Endothelial cell of umbilical vein (primary cell): ENCODE measurements around the gene ENTPD6. TPM values are rescaled to one million over a fixed set of nuclear protein-coding genes. Genes with fewer than 3 reads are reported as not detected.

ENCODE experiments used
- BruUV-seq: library from RNA; stranded (reverse); fragments of 400-500 nt; replicated peaks from 2 replicates; lab custom pipeline; 2021; lab: Mats Ljungman, UMichigan
- CTCF ChIA-PET: fragments of 300-600, 350-600 bp; sonication (Branson Sonifier 250); formaldehyde crosslinking; loops from one replicate; lab custom pipeline; 2021; ENCODE audit warnings: antibody characterized with exemption, inconsistent platforms; lab: Charles Lee
- POLR2A ChIA-PET: fragments of 300-600, 350-600 bp; sonication (Branson Sonifier 250); formaldehyde crosslinking; loops from one replicate; lab custom pipeline; 2021; ENCODE audit warnings: antibody characterized with exemption, inconsistent platforms; lab: Charles Lee
- DNase-seq: peaks from one replicate; pipeline ENCODE4 v3.0.0-alpha.2; 2011; ENCODE audit warnings: low read depth, low spot score
- FAIRE-seq: peaks from 2 replicates; lab custom pipeline; 2011; peaks lifted over from hg19 to GRCh38; lab: Jason Lieb, UNC
- H2AFZ ChIP-seq: 2 replicates; pipeline ENCODE4 v1.6.0; 2012; ENCODE audit warnings: low read depth, low read length, control low read depth, inconsistent platforms
- H3K27ac ChIP-seq: 2 replicates; pipeline ENCODE4 v1.5.1; 2011; ENCODE audit warnings: low read depth, mild to moderate bottlenecking, control low read depth, low read length, moderate library complexity; ENCODE audit not compliant: insufficient read depth
- H3K27me3 ChIP-seq, 2 experiments: 2 replicates each; pipeline versions ENCODE4 v1.6.0 to v1.6.1; 2011; ENCODE audit warnings: low read length in 2 of 2, mixed read lengths in 1 of 2; ENCODE audit not compliant: control insufficient read depth in 2 of 2, insufficient read depth in 2 of 2
- H3K36me3 ChIP-seq, 2 experiments: 2 replicates in 1 of 2; 3 replicates in 1 of 2; pipeline ENCODE4 v1.5.1; 2011; ENCODE audit warnings: low read length in 2 of 2, mild to moderate bottlenecking in 1 of 2, moderate library complexity in 1 of 2; ENCODE audit not compliant: control insufficient read depth in 2 of 2, insufficient read depth in 2 of 2; ENCODE audit errors: extremely low read depth in 1 of 2
- H3K4me1 ChIP-seq: 3 replicates; pipeline ENCODE4 v1.5.1; 2011; ENCODE audit warnings: mild to moderate bottlenecking, low read length; ENCODE audit not compliant: control insufficient read depth, insufficient read depth; ENCODE audit errors: extremely low read depth
- H3K4me2 ChIP-seq: 2 replicates; pipeline ENCODE4 v1.6.1; 2011; ENCODE audit warnings: low read length, control low read depth, mixed read lengths; ENCODE audit not compliant: insufficient read depth
- H3K4me3 ChIP-seq, 3 experiments: fragments of 200-600 bp in 1 of 3; sonication (generic), shearing (Covaris generic) in 1 of 3; replicated peaks in 1 of 3; 2 replicates each; pipeline ENCODE4 v1.5.1; 2011 to 2016; ENCODE audit warnings: control low read depth in 3 of 3, low read length in 3 of 3, mild to moderate bottlenecking in 2 of 3, inconsistent platforms in 1 of 3, low read depth in 1 of 3, moderate library complexity in 1 of 3; ENCODE audit not compliant: insufficient read depth in 1 of 3
- H3K79me2 ChIP-seq: 2 replicates; pipeline ENCODE4 v1.6.0; 2012; ENCODE audit warnings: low read length, inconsistent platforms; ENCODE audit not compliant: control insufficient read depth, insufficient read depth
- H3K9ac ChIP-seq: replicated peaks from 2 replicates; pipeline ENCODE3; 2011; ENCODE audit warnings: low read length, control low read depth; ENCODE audit not compliant: insufficient read depth; ENCODE audit errors: extremely low read depth
- H3K9me1 ChIP-seq: replicated peaks from 3 replicates; pipeline ENCODE4 v1.6.0; 2011; ENCODE audit warnings: mild to moderate bottlenecking, low read length; ENCODE audit not compliant: control insufficient read depth, insufficient read depth; ENCODE audit errors: extremely low read depth
- H3K9me3 ChIP-seq: replicated peaks from 2 replicates; pipeline ENCODE4 v1.5.1; 2012; ENCODE audit warnings: low read length, inconsistent platforms; ENCODE audit not compliant: control insufficient read depth, insufficient read depth
- H4K20me1 ChIP-seq: replicated peaks from 2 replicates; pipeline ENCODE3; 2011; ENCODE audit warnings: mild to moderate bottlenecking, low read length; ENCODE audit not compliant: control insufficient read depth, insufficient read depth; ENCODE audit errors: extremely low read depth
- EZH2 ChIP-seq: IDR thresholded peaks from 2 replicates; pipeline ENCODE4 v1.6.1; 2012; ENCODE audit warnings: borderline replicate concordance, low read depth, mild to moderate bottlenecking, moderate library complexity, low read length, inconsistent platforms; ENCODE audit not compliant: severe bottlenecking
- FOS ChIP-seq: IDR thresholded peaks from 2 replicates; pipeline ENCODE4 v1.6.1; 2011; ENCODE audit warnings: mild to moderate bottlenecking, low read length, moderate library complexity, borderline replicate concordance; ENCODE audit not compliant: insufficient read depth
- GATA2 ChIP-seq: IDR thresholded peaks from 2 replicates; pipeline ENCODE4 v1.7.0; 2011; ENCODE audit warnings: low read depth, mild to moderate bottlenecking, moderate library complexity, mixed read lengths, low read length; ENCODE audit not compliant: insufficient read length, insufficient read depth
- JUN ChIP-seq: IDR thresholded peaks from 2 replicates; pipeline ENCODE4 v1.6.1; 2011; ENCODE audit warnings: borderline replicate concordance, low read depth; ENCODE audit not compliant: insufficient read length, insufficient read depth
- MAX ChIP-seq: IDR thresholded peaks from 2 replicates; pipeline ENCODE4 v1.6.1; 2011; ENCODE audit not compliant: insufficient read depth, insufficient read length
- MYC ChIP-seq: IDR thresholded peaks from one replicate; pipeline ENCODE4 v1.6.1; 2011; ENCODE audit warnings: mild to moderate bottlenecking, low read depth, low read length
- POLR2A ChIP-seq: IDR thresholded peaks from 2 replicates; pipeline ENCODE4 v1.6.1; 2012; ENCODE audit warnings: low read depth, mild to moderate bottlenecking, control low read depth, low read length
- POLR2AphosphoS5 ChIP-seq: IDR thresholded peaks from 2 replicates; pipeline ENCODE4 v1.6.1; 2012; ENCODE audit warnings: low read depth, mild to moderate bottlenecking, control low read depth, low read length, moderate library complexity; ENCODE audit not compliant: insufficient read depth
- dilution Hi-C: fragments of 300-500 bp; cut with MboI; formaldehyde crosslinking; loops from one replicate; pipeline ENCODE4 v1.15.0; 2019; ENCODE audit warnings: low sequenced_read_pairs; ENCODE audit not compliant: extremely low pct_ligation_motif_present
- intact Hi-C: fragments of 100-400 bp; cut with micrococcal nuclease; formaldehyde crosslinking; loops from one replicate; pipeline ENCODE4 v1.10.0; 2022
- polyA plus RNA-seq, 4 experiments: library from polyadenylated mRNA; depleted of rRNA in 3 of 4; stranded (reverse) in 3 of 4; unstranded in 1 of 4; fragments of >200 nt; gene quantifications; 2 replicates each; pipeline versions ENCODE4 v1.2.1 to v1.2.3, GENCODE V29; 2011 to 2012; ENCODE audit warnings: missing spikeins in 1 of 4
- total RNA-seq: library from RNA; stranded (reverse); gene quantifications from 2 replicates; pipeline ENCODE4 v1.2.3, GENCODE V29; 2021
- TF ChIP-seq, protein P1 (sequence below), 2 donors: IDR thresholded peaks; 1 replicate in 1 of 2; 2 replicates in 1 of 2; pipeline ENCODE4 v1.5.1; 2011; ENCODE audit warnings: low read length in 2 of 2, mild to moderate bottlenecking in 2 of 2, moderate library complexity in 2 of 2, control low read depth in 1 of 2, inconsistent platforms in 1 of 2, low read depth in 1 of 2; ENCODE audit not compliant: insufficient read depth in 1 of 2; ENCODE audit errors: extremely low read depth in 1 of 2

ENTPD6 gene
- total and polyA plus RNA-seq, 2 donors (not counting 3 experiments of a cell fraction or from before 2014, with no cell fraction given) = 51.2 to 86.3 TPM

GRCh38 chr20:25218109-25218486 lies 22.6 kb downstream of the ENTPD6 start:
- TF ChIP-seq, protein P1, sequence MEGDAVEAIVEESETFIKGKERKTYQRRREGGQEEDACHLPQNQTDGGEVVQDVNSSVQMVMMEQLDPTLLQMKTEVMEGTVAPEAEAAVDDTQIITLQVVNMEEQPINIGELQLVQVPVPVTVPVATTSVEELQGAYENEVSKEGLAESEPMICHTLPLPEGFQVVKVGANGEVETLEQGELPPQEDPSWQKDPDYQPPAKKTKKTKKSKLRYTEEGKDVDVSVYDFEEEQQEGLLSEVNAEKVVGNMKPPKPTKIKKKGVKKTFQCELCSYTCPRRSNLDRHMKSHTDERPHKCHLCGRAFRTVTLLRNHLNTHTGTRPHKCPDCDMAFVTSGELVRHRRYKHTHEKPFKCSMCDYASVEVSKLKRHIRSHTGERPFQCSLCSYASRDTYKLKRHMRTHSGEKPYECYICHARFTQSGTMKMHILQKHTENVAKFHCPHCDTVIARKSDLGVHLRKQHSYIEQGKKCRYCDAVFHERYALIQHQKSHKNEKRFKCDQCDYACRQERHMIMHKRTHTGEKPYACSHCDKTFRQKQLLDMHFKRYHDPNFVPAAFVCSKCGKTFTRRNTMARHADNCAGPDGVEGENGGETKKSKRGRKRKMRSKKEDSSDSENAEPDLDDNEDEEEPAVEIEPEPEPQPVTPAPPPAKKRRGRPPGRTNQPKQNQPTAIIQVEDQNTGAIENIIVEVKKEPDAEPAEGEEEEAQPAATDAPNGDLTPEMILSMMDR (IDR thresholded peaks at IDR 0.05; ENCODE audit: extremely low read depth in 1 of 2, insufficient read depth in 1 of 2, low read depth in 1 of 2, low read length in 2 of 2) = no peak
- TF ChIP-seq EZH2 = no peak
- no peak for TF ChIP-seq POLR2AphosphoS5
- H3K36me3 ChIP-seq = peaks cover 0 to 3% of the 10 kb centered on the region in 2 experiments
- no peak overlapping the region for H2AFZ ChIP-seq
- DNase-seq (no peak), FAIRE-seq (no peak)
- H3K9me1 ChIP-seq = no peaks in the 10 kb centered on the region
- BruUV-seq = no TSS peak
- H3K4me2 ChIP-seq = no peak overlapping the region
- H3K9ac ChIP-seq = no peak overlapping the region
- ChIA-PET POLR2A (no interaction called here), CTCF (interaction anchor here (2.8 kb wide), 1 partner anchor 29 kb away, joined by 10 read pairs; the partner anchor contains the start of gene PYGB)
- H3K9me3 ChIP-seq = no peaks in the 10 kb centered on the region
- no peak overlapping the region for H3K4me3 ChIP-seq
- H4K20me1 ChIP-seq = no peaks in the 10 kb centered on the region
- H3K4me1 ChIP-seq = peaks cover under 1% of the 10 kb centered on the region
- dilution Hi-C loops = no loop called here
- intact Hi-C loops = no loop called here
- H3K27ac ChIP-seq = no peak overlapping the region
- no peaks in the 10 kb centered on the region for H3K27me3 ChIP-seq
- H3K79me2 ChIP-seq = no peaks in the 10 kb centered on the region

- TF ChIP-seq, protein P1 (IDR thresholded peaks at IDR 0.05; ENCODE audit: extremely low read depth in 1 of 2, insufficient read depth in 1 of 2, low read depth in 1 of 2, low read length in 2 of 2) = no peak
- no peak for TF ChIP-seq GATA2
- no peak for TF ChIP-seq POLR2AphosphoS5
- TF ChIP-seq MYC = no peak
- TF ChIP-seq FOS = no peak
- no peak for TF ChIP-seq JUN
- TF ChIP-seq EZH2 = no peak
- TF ChIP-seq MAX = no peak
- TF ChIP-seq POLR2A = no peak
- dilution Hi-C loops = no loop called here
- no peak for FAIRE-seq
- BruUV-seq = no TSS peak
- Histone ChIP-seq H3K9me3 (no peaks in the 10 kb centered on the region), H3K79me2 (no peaks in the 10 kb centered on the region), H3K9ac (no peak overlapping the region), H3K4me1 (peaks cover 4% of the 10 kb centered on the region), H3K27me3 (no peaks in the 10 kb centered on the region), H3K4me3 (no peak overlapping the region), H3K36me3 (peaks cover 0 to 3% of the 10 kb centered on the region in 2 experiments), H3K27ac (no peak overlapping the region), H2AFZ (no peak overlapping the region), H3K9me1 (no peaks in the 10 kb centered on the region), H4K20me1 (no peaks in the 10 kb centered on the region), H3K4me2 (no peak overlapping the region)
- intact Hi-C loops = no loop called here
- ChIA-PET POLR2A (no interaction called here), CTCF (interaction anchor here (2.8 kb wide), 1 partner anchor 29 kb away, joined by 10 read pairs; the partner anchor contains the start of gene PYGB)
- DNase-seq = no peak
Measured at GRCh38 chr20:25218492-25218891, 23.0 kb downstream of the ENTPD6 start.
